ENCODE data around the gene ANKRD28.

DNA sequence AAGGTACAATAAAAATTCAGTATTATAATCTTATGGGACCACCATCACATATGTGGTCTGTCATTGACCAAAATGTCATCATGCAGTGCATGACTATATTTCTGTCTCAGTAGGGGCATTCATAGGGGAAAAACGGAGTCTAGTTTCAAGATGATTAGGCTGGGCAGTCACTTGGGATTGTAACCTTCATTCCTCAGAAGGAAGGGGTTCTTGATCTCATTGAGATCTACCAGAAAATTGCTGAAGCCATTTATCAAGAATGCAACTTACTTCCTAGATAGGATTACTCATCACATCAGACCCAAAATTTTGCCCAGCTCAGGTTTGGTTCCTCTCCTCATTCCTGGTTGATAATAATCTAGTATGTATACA, 158.9 kb downstream of the ANKRD28 start:
- TF ChIP-seq POLR2A (IDR thresholded peaks at IDR 0.05; ENCODE audit: low read depth, low read length): no peak
- no peak for TF ChIP-seq TAF1 (IDR thresholded peaks at IDR 0.05; ENCODE audit: borderline replicate concordance, low read depth, low read length)
